PC-9 (cell line): ENCODE measurements around the gene CCL24.

Experiments used
- EZH2 ChIP-seq: fragments of 200-600 bp; sonication (generic); IDR thresholded peaks from 2 replicates; pipeline ENCODE4 v1.8.0; 2017; ENCODE audit warnings: antibody characterized with exemption, low read depth
- TF ChIP-seq, protein P1 (sequence below): fragments of 200-600 bp; sonication (generic); conservative IDR thresholded peaks from 2 replicates; pipeline ENCODE4 v1.6.1; 2017; ENCODE audit warnings: mixed run types, antibody characterized with exemption, mild to moderate bottlenecking, moderate library complexity

GRCh38 chr7:75772081-75773077 is 41.2 kb downstream of the CCL24 start, which contains the start of gene CCL26:
- TF ChIP-seq, protein P1, sequence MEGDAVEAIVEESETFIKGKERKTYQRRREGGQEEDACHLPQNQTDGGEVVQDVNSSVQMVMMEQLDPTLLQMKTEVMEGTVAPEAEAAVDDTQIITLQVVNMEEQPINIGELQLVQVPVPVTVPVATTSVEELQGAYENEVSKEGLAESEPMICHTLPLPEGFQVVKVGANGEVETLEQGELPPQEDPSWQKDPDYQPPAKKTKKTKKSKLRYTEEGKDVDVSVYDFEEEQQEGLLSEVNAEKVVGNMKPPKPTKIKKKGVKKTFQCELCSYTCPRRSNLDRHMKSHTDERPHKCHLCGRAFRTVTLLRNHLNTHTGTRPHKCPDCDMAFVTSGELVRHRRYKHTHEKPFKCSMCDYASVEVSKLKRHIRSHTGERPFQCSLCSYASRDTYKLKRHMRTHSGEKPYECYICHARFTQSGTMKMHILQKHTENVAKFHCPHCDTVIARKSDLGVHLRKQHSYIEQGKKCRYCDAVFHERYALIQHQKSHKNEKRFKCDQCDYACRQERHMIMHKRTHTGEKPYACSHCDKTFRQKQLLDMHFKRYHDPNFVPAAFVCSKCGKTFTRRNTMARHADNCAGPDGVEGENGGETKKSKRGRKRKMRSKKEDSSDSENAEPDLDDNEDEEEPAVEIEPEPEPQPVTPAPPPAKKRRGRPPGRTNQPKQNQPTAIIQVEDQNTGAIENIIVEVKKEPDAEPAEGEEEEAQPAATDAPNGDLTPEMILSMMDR: no peak
- TF ChIP-seq EZH2: no peak
